Karpas-422 (cell line): ENCODE measurements around the gene PRKCE. TPM values are rescaled to one million over a fixed set of nuclear protein-coding genes. Genes with fewer than 3 reads are reported as not detected.

Source experiments
- DNase-seq: peaks from one replicate; pipeline ENCODE4 v3.0.0-alpha.2; 2015
- H2AFZ ChIP-seq: fragments of 200-600 bp; sonication (generic); 2 replicates; pipeline ENCODE4 v1.6.1; 2014; ENCODE audit warnings: antibody characterized with exemption, low read length, mixed read lengths
- H3K27ac ChIP-seq: fragments of 200-600 bp; sonication (generic); 2 replicates; pipeline ENCODE4 v1.5.1; 2014; ENCODE audit warnings: mild to moderate bottlenecking, low read length, moderate library complexity
- H3K27me3 ChIP-seq: fragments of 200-600 bp; sonication (generic); 2 replicates; pipeline ENCODE4 v1.6.1; 2014; ENCODE audit warnings: low read length, mixed read lengths
- H3K36me3 ChIP-seq: fragments of 200-600 bp; sonication (generic); 2 replicates; pipeline ENCODE4 v1.6.1; 2014; ENCODE audit warnings: low read length, mixed read lengths; ENCODE audit not compliant: insufficient read depth
- H3K4me1 ChIP-seq: fragments of 200-600 bp; sonication (generic); 2 replicates; pipeline ENCODE4 v1.6.1; 2014; ENCODE audit warnings: mild to moderate bottlenecking, low read length, mixed read lengths
- H3K4me2 ChIP-seq: fragments of 200-600 bp; sonication (generic); 2 replicates; pipeline ENCODE4 v1.6.1; 2014; ENCODE audit warnings: low read length, low read depth, mild to moderate bottlenecking; ENCODE audit not compliant: poor library complexity, severe bottlenecking
- H3K4me3 ChIP-seq: fragments of 200-600 bp; sonication (generic); 2 replicates; pipeline ENCODE4 v1.5.1; 2014; ENCODE audit warnings: mild to moderate bottlenecking, antibody characterized with exemption, low read length, mixed read lengths
- H3K79me2 ChIP-seq: fragments of 200-600 bp; sonication (generic); 2 replicates; pipeline ENCODE4 v1.6.1; 2014; ENCODE audit warnings: mild to moderate bottlenecking, low read length, mixed read lengths
- H3K9ac ChIP-seq: fragments of 200-600 bp; sonication (generic); 2 replicates; pipeline ENCODE4 v1.6.0; 2014; ENCODE audit warnings: low read length
- H3K9me2 ChIP-seq: fragments of 200-600 bp; sonication (generic), shearing (Covaris generic); replicated peaks from 2 replicates; pipeline ENCODE4 v1.6.0; 2014; ENCODE audit warnings: mild to moderate bottlenecking, low read length, moderate library complexity; ENCODE audit not compliant: insufficient read depth
- H3K9me3 ChIP-seq: fragments of 300-700, 200-600 bp; sonication (generic); 2 replicates; pipeline ENCODE4 v1.6.1; 2014; ENCODE audit warnings: low read length, mixed read lengths
- H4K20me1 ChIP-seq: fragments of 200-600 bp; sonication (generic); 2 replicates; pipeline ENCODE4 v1.6.1; 2014; ENCODE audit warnings: mild to moderate bottlenecking, antibody characterized with exemption, low read length, low read depth; ENCODE audit not compliant: insufficient read depth
- total RNA-seq: library from RNA; depleted of rRNA; stranded (reverse); fragments of >200 nt; shearing (Covaris generic); gene quantifications from 2 replicates; pipeline ENCODE4 v1.2.3, GENCODE V29; 2014; ENCODE audit warnings: low replicate concordance

Gene PRKCE
- total RNA-seq, 1 experiment from 2014 or later, result 61.8 TPM

DNA sequence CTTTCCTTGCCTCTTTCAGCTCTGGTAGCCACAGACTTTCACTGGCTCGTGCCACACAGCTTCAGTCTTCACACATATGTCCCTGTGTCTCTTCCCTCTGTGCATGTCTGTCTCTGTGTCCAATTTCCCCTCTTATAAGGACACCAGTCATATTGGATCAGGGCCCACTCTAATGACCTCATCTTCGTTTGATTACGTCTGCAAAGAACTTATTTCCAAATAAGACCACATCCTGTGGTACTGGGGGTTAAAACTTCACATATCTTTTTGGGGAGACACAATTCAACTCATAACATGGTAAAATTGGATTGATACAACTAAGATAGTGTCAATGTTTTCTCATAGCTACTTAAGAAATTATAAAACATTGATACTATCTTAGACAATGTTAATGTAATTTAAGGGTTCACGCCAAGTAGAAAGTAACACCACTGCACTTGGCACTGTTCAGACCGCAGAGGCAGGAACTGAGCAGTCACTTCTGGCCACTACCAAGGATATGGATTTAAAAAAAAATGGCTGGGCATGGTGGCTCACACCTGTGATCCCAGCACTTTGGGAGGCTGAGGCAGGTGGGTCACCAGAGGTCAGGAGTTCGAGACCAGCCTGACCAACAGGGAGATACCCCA, 526.1 kb downstream of the PRKCE start:
- Histone ChIP-seq H3K4me3 (no peak overlapping the region), H3K9ac (no peak overlapping the region), H2AFZ (no peak overlapping the region), H3K27ac (no peak overlapping the region), H4K20me1 (no peaks in the 10 kb centered on the region), H3K79me2 (no peaks in the 10 kb centered on the region), H3K36me3 (no peaks in the 10 kb centered on the region), H3K4me2 (no peak overlapping the region), H3K9me3 (no peaks in the 10 kb centered on the region), H3K9me2 (no peaks in the 10 kb centered on the region), H3K4me1 (no peaks in the 10 kb centered on the region), H3K27me3 (no peaks in the 10 kb centered on the region)
- DNase-seq, result no peak

- Histone ChIP-seq H3K4me3 (no peak overlapping the region), H3K79me2 (no peaks in the 10 kb centered on the region), H3K4me1 (no peaks in the 10 kb centered on the region), H3K27ac (no peak overlapping the region), H3K9me2 (no peaks in the 10 kb centered on the region), H3K27me3 (no peaks in the 10 kb centered on the region), H3K36me3 (no peaks in the 10 kb centered on the region), H3K9me3 (no peaks in the 10 kb centered on the region), H3K4me2 (no peak overlapping the region), H4K20me1 (no peaks in the 10 kb centered on the region), H2AFZ (no peak overlapping the region), H3K9ac (no peak overlapping the region)
- DNase-seq, result no peak
Measured at GRCh38 chr2:46179037-46179621, 527.7 kb downstream of the PRKCE start.

DNA sequence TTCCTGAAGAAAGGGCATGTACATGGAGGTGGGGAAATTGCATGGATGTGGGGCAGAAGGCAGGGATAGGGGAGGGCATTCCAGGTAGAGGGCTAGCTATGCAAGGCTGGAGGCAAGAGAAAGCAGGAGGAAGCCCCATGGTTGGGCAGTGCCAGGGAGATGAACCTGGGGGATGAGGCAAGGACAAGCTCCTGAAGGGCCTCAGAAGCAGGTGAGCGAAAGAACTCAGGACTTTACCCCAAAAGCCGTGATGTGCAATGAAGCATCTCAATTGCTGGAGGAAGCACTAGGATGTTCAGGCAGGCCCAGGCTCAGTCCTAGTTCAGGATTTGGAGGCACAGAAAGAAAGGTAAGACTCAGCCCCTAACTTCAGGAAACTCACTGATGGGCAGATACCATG, 528.7 kb downstream of the PRKCE start:
- H3K27ac ChIP-seq, result no peak overlapping the region
- H3K9me2 ChIP-seq, result no peaks in the 10 kb centered on the region
- no peak for DNase-seq
- no peak overlapping the region for H3K4me2 ChIP-seq
- peaks cover 5% of the 10 kb centered on the region; the same call in 1 of the 2 replicates for H3K36me3 ChIP-seq
- H3K9me3 ChIP-seq, result no peaks in the 10 kb centered on the region
- no peaks in the 10 kb centered on the region for H3K79me2 ChIP-seq
- H2AFZ ChIP-seq, result no peak overlapping the region
- H4K20me1 ChIP-seq, result no peaks in the 10 kb centered on the region
- no peak overlapping the region for H3K4me3 ChIP-seq
- no peak overlapping the region for H3K9ac ChIP-seq
- no peaks in the 10 kb centered on the region for H3K4me1 ChIP-seq
- H3K27me3 ChIP-seq, result no peaks in the 10 kb centered on the region

DNA sequence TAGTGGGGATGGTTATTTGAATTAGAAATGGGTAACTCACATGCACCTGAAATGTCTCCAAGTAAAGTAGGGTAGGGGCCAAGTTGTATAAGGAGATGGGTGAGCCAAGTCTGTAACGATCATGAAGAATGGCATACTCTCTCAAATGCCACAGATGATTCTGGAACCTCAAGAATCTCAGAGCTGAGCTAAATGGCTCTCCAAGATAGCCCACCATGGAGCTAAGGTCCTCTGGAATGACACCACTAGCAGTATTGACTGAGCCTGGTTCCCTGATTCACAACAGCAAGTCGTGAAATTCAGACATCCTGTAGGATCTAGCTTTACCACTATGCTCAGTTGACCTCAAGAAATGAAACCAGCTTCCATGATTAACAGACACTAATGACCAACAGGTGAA, 529.8 kb downstream of the PRKCE start:
- H3K4me3 ChIP-seq, result no peak overlapping the region
- H3K4me1 ChIP-seq, result no peaks in the 10 kb centered on the region
- no peak overlapping the region for H2AFZ ChIP-seq
- no peaks in the 10 kb centered on the region for H4K20me1 ChIP-seq
- H3K79me2 ChIP-seq, result no peaks in the 10 kb centered on the region
- H3K9me3 ChIP-seq, result no peaks in the 10 kb centered on the region
- H3K36me3 ChIP-seq, result peaks cover 16% of the 10 kb centered on the region; the same call in 1 of the 2 replicates
- no peaks in the 10 kb centered on the region for H3K27me3 ChIP-seq
- no peak overlapping the region for H3K4me2 ChIP-seq
- no peaks in the 10 kb centered on the region for H3K9me2 ChIP-seq
- no peak overlapping the region for H3K27ac ChIP-seq
- no peak overlapping the region for H3K9ac ChIP-seq
- no peak for DNase-seq

GRCh38 chr2:46181789-46182530, 530.5 kb downstream of the PRKCE start:
- DNase-seq, result no peak
- Histone ChIP-seq H3K9ac (no peak overlapping the region), H3K27ac (no peak overlapping the region)

GRCh38 chr2:46183426-46183825, 532.0 kb downstream of the PRKCE start:
- no peak overlapping the region for H3K4me3 ChIP-seq
- DNase-seq, result no peak
- no peaks in the 10 kb centered on the region for H3K27me3 ChIP-seq
- H3K79me2 ChIP-seq, result no peaks in the 10 kb centered on the region
- H2AFZ ChIP-seq, result no peak overlapping the region
- no peak overlapping the region for H3K27ac ChIP-seq
- H3K36me3 ChIP-seq, result peaks cover 16% of the 10 kb centered on the region; the same call in 1 of the 2 replicates
- H4K20me1 ChIP-seq, result no peaks in the 10 kb centered on the region
- H3K9ac ChIP-seq, result no peak overlapping the region
- no peak overlapping the region for H3K4me2 ChIP-seq
- no peaks in the 10 kb centered on the region for H3K9me2 ChIP-seq
- H3K4me1 ChIP-seq, result no peaks in the 10 kb centered on the region
- H3K9me3 ChIP-seq, result no peaks in the 10 kb centered on the region

More at GRCh38 chr2:46181789-46182530, 530.5 kb downstream of the PRKCE start:
- no peaks in the 10 kb centered on the region for H4K20me1 ChIP-seq
- no peaks in the 10 kb centered on the region for H3K9me3 ChIP-seq
- H2AFZ ChIP-seq, result no peak overlapping the region
- H3K79me2 ChIP-seq, result no peaks in the 10 kb centered on the region
- H3K4me3 ChIP-seq, result no peak overlapping the region
- no peak overlapping the region for H3K4me2 ChIP-seq
- H3K9me2 ChIP-seq, result no peaks in the 10 kb centered on the region
- H3K4me1 ChIP-seq, result no peaks in the 10 kb centered on the region
- peaks cover 16% of the 10 kb centered on the region; the same call in 1 of the 2 replicates for H3K36me3 ChIP-seq
- H3K27me3 ChIP-seq, result no peaks in the 10 kb centered on the region

- Histone ChIP-seq H3K4me1 (no peaks in the 10 kb centered on the region), H3K4me2 (no peak overlapping the region), H3K4me3 (no peak overlapping the region), H3K27me3 (no peaks in the 10 kb centered on the region), H3K79me2 (no peaks in the 10 kb centered on the region), H3K27ac (no peak overlapping the region), H2AFZ (no peak overlapping the region), H3K36me3 (peaks cover 16% of the 10 kb centered on the region; the same call in 1 of the 2 replicates), H3K9me2 (no peaks in the 10 kb centered on the region), H3K9ac (no peak overlapping the region), H4K20me1 (no peaks in the 10 kb centered on the region), H3K9me3 (no peaks in the 10 kb centered on the region)
- DNase-seq, result no peak
Measured at GRCh38 chr2:46184794-46185583, 533.5 kb downstream of the PRKCE start.
